ENCODE results near the gene INTS7.

Gene INTS7

DNA sequence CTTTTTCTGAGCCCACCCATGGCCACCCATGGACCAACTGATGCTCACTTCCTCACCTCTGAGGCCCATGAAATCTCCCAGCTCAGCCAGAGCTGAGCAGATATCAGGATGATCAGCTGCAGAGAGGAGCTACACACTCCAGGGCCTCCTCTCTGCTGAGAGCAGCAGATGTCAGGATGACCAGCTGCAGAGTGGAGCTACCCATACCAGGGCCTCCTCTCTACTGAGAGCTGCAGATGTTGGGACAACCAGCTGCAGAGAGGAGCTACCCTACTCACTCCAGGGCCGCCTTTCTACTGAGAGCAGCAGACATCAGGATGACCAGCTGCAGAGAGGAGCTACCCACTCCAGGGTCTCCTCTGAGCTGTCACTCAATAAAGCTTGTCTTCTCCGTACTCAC, 133.4 kb downstream of the INTS7 start:
- no peak for DNase-seq

DNA sequence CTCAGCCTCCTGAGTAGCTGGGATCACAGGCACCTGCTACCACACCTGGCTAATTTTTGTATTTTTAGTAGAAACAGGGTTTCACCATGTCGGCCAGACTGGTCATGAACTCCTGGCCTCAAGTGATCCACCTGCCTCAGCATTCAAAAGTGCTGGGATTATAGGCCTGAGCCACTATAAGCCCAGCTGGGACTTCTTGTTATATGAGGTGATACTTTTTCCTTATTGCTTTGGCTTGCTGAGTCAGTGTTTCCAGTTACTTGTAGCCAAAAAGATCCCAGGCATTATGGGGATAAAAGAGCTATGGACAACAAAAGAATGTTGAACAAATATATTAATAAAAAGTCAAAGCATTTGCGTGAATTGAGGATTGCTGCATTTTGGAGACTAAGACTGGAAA, 134.9 kb downstream of the INTS7 start:
- no peak for DNase-seq

DNA sequence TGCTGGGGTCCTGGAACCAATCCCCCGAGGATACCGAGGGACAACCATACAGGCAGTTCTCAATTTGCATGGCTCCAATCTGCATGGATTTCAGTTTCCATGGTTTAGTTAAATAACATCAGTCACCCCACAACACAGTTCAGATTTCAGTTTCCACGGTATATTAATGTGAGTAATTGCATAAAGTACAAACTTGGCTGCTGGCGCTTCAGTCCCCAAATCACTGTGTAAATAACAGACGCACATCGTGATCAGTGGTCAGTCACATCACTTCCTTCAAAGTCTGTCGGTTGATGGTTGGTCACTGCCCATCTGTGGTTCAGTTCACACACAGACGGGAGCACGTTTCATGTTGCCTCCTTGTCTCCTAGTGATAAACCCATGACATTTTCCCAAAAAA, 138.4 kb downstream of the INTS7 start:
- no peak for DNase-seq

DNA sequence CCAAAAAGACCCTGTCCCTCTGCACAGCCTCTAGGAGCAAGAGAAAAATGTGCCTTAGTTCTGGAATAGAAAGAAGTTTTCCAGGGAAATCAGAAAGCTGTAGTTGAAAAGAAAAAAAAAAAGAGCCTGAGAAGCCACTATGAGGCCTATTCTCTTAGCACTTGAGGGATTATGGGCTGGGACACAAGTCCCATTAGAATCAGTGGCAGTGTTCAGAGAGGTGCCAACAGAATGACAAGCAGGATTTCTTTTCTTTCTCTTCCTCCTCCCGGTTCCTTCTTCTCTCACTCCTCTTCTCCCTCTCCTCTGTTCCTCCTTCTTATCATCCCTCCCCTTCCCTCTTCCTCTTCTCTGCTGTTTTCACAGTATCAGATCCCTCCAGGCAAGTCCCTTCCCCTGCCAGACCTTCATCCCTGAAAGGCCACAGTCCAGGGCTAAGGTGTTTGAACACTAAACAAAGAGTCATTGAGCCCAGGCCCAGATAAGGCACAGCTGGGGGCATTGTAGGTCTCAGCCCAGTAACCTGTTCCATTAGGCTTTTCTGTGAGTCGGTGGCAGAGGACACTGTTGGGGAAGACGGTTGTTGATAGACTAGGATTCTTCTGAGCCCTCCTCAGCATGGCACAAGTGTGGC, 140.1 kb downstream of the INTS7 start:
- no peak for DNase-seq

DNA sequence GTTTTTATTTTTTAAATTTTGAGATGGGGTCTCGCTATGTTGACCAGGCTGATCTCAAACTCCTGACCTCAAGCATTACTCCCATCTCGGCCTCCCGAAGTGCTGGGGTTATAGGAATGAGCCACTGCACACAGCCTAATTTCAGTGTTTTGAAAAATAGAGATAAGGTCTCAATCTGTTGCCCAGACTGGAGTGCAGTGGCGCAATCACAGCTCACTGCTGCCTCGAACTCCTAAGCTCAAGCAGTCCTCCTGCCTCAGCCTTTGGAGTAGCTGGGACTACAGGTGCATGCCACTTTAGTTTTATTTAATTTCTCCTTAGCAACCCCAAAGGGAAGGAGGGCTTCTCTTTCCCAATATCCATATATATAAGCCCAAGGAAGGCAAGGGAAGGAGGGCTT, 141.0 kb downstream of the INTS7 start:
- DNase-seq = no peak

DNA sequence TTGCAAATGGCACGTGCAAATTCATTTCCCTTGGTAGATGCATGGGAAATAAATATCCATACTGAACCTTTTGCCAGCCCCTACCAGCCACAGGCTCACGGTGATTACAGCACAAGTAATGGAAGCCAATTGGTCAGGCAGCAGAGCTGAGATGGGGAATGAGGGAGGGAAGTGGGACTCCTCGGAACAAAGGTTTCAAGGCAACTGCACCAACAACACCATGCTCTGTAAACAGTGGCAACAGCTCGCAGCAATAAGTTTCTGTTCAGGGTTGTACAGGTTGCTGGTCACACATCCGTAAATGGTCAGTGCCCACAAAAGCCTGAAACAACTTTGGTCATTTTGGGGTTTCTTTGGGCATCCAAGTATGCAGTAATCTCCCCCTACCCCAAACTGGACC, 142.1 kb downstream of the INTS7 start:
- no peak for DNase-seq

DNA sequence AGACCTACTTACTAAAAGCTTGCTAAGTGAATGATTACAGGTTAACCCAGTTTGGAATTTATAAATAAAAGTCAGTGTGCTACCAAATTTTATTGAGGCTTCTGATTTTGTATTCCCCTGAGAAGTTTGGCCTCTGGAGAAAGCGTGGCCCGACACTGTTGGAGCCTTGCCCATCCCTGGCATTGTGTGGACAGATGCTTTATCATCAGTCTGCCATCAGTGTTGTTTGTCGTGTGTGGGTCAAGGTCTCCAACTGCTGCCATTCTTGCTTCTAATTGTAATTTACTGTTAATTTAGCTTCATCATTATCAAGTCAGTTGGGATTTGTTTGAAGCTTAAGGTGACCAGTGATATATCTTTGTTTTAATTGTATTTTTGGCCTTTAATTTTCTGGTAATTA, 142.8 kb downstream of the INTS7 start:
- peak in 1 of 2 experiments; percentile 22 for DNase-seq

DNA sequence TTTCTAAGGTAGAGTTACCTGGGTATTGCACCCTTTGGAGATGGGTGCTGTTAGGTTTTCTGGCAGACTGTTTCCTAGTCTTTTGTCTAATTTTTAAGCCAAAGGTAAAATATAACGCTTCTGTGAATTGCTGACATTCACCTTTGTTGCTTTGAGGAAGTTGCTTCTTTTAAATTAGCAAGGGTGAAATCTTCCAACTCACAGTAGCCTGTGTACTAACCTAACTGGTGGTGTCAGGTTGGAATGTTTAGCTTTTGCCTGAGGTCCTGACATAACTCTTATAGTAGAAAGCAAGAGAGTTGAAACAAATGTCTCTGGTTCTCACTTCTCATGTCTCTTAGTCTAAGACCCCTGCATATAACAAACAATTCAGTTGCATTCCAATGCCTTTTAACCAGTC, 143.6 kb downstream of the INTS7 start:
- no peak for DNase-seq
